Keratinocyte (primary cell): ENCODE results near the gene MSRB1. TPM values are rescaled to one million over a fixed set of nuclear protein-coding genes. Genes with fewer than 3 reads are reported as not detected.

Experiments
- DNase-seq: peaks from one replicate; pipeline ENCODE4 v3.0.0-alpha.2; 2011; ENCODE audit warnings: low read depth, missing footprints, low spot score
- FAIRE-seq: peaks from 2 replicates; lab custom pipeline; 2011; peaks lifted over from hg19 to GRCh38; lab: Jason Lieb, UNC
- H2AFZ ChIP-seq: 2 replicates; pipeline ENCODE4 v1.6.0; 2012; ENCODE audit warnings: low read length, control low read depth, inconsistent platforms; ENCODE audit not compliant: control insufficient read depth
- H3K27ac ChIP-seq: 2 replicates; pipeline ENCODE4 v1.5.1; 2011; ENCODE audit warnings: low read length; ENCODE audit not compliant: control insufficient read depth, insufficient read depth
- H3K27me3 ChIP-seq: 3 replicates; pipeline ENCODE4 v1.6.0; 2011; ENCODE audit warnings: low read length; ENCODE audit not compliant: control insufficient read depth, insufficient read depth; ENCODE audit errors: extremely low read depth
- H3K36me3 ChIP-seq, 2 experiments: 2 replicates in 1 of 2; 3 replicates in 1 of 2; pipeline ENCODE4 v1.5.1; 2011; ENCODE audit warnings: low read length in 2 of 2, mild to moderate bottlenecking in 1 of 2; ENCODE audit not compliant: control insufficient read depth in 2 of 2, insufficient read depth in 2 of 2; ENCODE audit errors: extremely low read depth in 1 of 2
- H3K4me1 ChIP-seq: 3 replicates; pipeline ENCODE4 v1.5.1; 2011; ENCODE audit warnings: low read length; ENCODE audit not compliant: control insufficient read depth, insufficient read depth; ENCODE audit errors: extremely low read depth
- H3K4me2 ChIP-seq: 3 replicates; pipeline ENCODE4 v1.6.0; 2011; ENCODE audit warnings: low read depth, low read length; ENCODE audit not compliant: control insufficient read depth, insufficient read depth; ENCODE audit errors: extremely low read depth
- H3K4me3 ChIP-seq, 3 experiments: fragments of 200-600 bp in 1 of 3; sonication (generic) in 1 of 3; 2 replicates in 2 of 3; 3 replicates in 1 of 3; pipeline ENCODE4 v1.5.1; 2011 to 2016; ENCODE audit warnings: low read length in 3 of 3, mild to moderate bottlenecking in 3 of 3, control low read depth in 2 of 3, inconsistent platforms in 1 of 3, low read depth in 1 of 3, mixed read lengths in 1 of 3, mixed run types in 1 of 3, moderate library complexity in 1 of 3; ENCODE audit not compliant: control insufficient read depth in 2 of 3, insufficient read depth in 2 of 3; ENCODE audit errors: extremely low read depth in 1 of 3
- H3K79me2 ChIP-seq: 2 replicates; pipeline ENCODE4 v1.6.0; 2012; ENCODE audit warnings: low read length; ENCODE audit not compliant: control insufficient read depth, insufficient read depth
- H3K9ac ChIP-seq: 3 replicates; pipeline ENCODE4 v1.6.0; 2011; ENCODE audit warnings: low read length; ENCODE audit not compliant: control insufficient read depth, insufficient read depth; ENCODE audit errors: extremely low read depth
- H3K9me1 ChIP-seq: 3 replicates; pipeline ENCODE4 v1.6.0; 2011; ENCODE audit warnings: low read length; ENCODE audit not compliant: control insufficient read depth, insufficient read depth; ENCODE audit errors: extremely low read depth
- H3K9me3 ChIP-seq: 2 replicates; pipeline ENCODE4 v1.5.1; 2012; ENCODE audit warnings: low read depth, low read length; ENCODE audit not compliant: control insufficient read depth
- H4K20me1 ChIP-seq: 3 replicates; pipeline ENCODE4 v1.6.0; 2011; ENCODE audit warnings: low read length; ENCODE audit not compliant: control insufficient read depth, insufficient read depth; ENCODE audit errors: extremely low read depth
- EZH2 ChIP-seq: IDR thresholded peaks from one replicate; pipeline ENCODE4 v1.6.1; 2012; ENCODE audit warnings: inconsistent platforms, mild to moderate bottlenecking, low read length, moderate library complexity
- dilution Hi-C: fragments of 300-500 bp; cut with MboI; formaldehyde crosslinking; loops from one replicate; pipeline ENCODE4 v1.7.0; 2020; ENCODE audit warnings: low sequenced_read_pairs; ENCODE audit not compliant: extremely low pct_ligation_motif_present
- polyA plus RNA-seq, 5 experiments: library from polyadenylated mRNA; depleted of rRNA in 3 of 5; stranded (reverse) in 3 of 5; stranded (forward) in 1 of 5; unstranded in 1 of 5; fragments of >200 nt; gene quantifications; 1 replicate in 1 of 5; 2 replicates in 3 of 5; 3 replicates in 1 of 5; pipeline versions ENCODE4 v1.2.1 to v1.2.3, GENCODE V29; 2011 to 2012; ENCODE audit warnings: missing spikeins in 2 of 5, low read depth in 1 of 5, low replicate concordance in 1 of 5
- TF ChIP-seq, protein P1 (sequence below), 3 experiments: IDR thresholded peaks in 1 of 3; conservative IDR thresholded peaks in 1 of 3; optimal IDR thresholded peaks in 1 of 3; 2 replicates in 2 of 3; 3 replicates in 1 of 3; pipeline versions ENCODE3 to v1.5.1; 2011; ENCODE audit warnings: low read length in 3 of 3, mild to moderate bottlenecking in 3 of 3, moderate library complexity in 2 of 3, control low read depth in 1 of 3, inconsistent platforms in 1 of 3; ENCODE audit not compliant: insufficient read depth in 2 of 3; ENCODE audit errors: extremely low read depth in 1 of 3

The MSRB1 gene
- polyA plus RNA-seq, 1 donor (not counting 4 experiments of a cell fraction or from before 2014, with no cell fraction given), result 25.2 TPM

DNA sequence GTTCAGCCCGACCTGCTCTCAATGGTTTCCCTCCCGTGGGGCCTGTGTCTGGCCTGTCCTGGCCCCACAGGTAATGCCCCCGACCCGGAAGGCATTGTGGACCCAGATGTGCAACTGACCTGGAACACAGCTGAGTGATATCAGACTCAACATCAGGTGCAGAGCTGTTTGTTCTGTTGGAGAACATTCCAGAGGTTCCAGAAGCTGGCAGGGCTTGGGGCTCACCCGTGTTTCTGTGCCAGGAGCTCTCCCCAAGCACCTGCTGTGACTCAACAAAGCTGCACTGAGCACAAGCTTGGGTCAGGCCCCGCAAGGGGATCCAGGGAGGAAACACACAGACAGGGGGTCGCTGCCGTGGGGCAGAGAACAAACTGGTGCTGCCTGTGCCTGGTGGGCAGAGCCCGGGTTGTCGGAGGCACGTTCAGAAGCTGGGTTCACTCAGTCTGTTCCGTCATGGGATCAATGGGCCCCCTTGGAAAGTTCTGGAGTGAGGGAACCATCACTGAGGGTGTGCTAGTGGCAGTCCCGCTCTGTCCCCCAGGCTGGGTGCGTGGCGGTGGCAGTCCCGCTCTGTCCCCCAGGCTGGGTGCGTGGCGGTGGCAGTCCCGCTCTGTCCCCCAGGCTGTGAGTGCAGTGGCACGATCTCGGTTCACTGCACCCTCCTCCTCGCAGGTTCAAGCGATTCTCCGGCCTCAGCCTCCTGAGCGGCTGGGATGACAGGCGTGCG lies 46.9 kb downstream of the MSRB1 start:
- dilution Hi-C loops, result no loop called here

DNA sequence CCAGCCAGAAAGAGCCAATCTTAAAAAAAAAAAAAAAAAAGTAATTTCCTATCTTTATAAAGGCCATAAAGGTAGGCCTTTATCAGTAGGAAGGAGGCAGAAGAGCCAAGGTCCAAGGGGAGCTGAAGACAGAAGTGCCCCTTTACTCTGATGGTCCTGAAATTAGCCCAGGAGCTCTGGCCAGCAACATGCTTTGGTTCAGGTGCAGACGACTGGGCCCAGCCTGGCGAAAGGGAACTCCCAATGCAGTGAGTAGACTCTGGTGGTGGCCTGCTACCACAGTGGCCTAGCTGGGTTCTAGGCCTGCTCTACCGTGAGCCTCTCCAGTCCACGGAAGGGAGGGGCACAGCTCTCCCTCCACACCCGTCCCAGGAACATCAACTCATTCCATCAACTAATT lies 47.9 kb downstream of the MSRB1 start:
- TF ChIP-seq, protein P1, sequence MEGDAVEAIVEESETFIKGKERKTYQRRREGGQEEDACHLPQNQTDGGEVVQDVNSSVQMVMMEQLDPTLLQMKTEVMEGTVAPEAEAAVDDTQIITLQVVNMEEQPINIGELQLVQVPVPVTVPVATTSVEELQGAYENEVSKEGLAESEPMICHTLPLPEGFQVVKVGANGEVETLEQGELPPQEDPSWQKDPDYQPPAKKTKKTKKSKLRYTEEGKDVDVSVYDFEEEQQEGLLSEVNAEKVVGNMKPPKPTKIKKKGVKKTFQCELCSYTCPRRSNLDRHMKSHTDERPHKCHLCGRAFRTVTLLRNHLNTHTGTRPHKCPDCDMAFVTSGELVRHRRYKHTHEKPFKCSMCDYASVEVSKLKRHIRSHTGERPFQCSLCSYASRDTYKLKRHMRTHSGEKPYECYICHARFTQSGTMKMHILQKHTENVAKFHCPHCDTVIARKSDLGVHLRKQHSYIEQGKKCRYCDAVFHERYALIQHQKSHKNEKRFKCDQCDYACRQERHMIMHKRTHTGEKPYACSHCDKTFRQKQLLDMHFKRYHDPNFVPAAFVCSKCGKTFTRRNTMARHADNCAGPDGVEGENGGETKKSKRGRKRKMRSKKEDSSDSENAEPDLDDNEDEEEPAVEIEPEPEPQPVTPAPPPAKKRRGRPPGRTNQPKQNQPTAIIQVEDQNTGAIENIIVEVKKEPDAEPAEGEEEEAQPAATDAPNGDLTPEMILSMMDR (optimal IDR thresholded peaks at IDR 0.05 in 1 of 3, IDR thresholded peaks at IDR 0.05 in 1 of 3, conservative IDR thresholded peaks at IDR 0.05 in 1 of 3; ENCODE audit: extremely low read depth in 1 of 3, insufficient read depth in 2 of 3, low read length in 3 of 3), result no peak
- TF ChIP-seq EZH2, result no peak

More for the DNA sequence above, 46.9 kb downstream of the MSRB1 start:
- no peak for DNase-seq
- Histone ChIP-seq H3K9me1 (no peaks in the 10 kb centered on the region), H3K4me1 (no peaks in the 10 kb centered on the region), H4K20me1 (no peaks in the 10 kb centered on the region), H3K9me3 (no peaks in the 10 kb centered on the region), H3K4me3 (no peak overlapping the region), H3K27me3 (peaks cover 48% of the 10 kb centered on the region), H3K9ac (no peak overlapping the region), H2AFZ (no peak overlapping the region), H3K4me2 (no peak overlapping the region), H3K36me3 (no peaks in the 10 kb centered on the region), H3K79me2 (no peaks in the 10 kb centered on the region), H3K27ac (no peak overlapping the region)
- peak; percentile 13 for FAIRE-seq
- TF ChIP-seq EZH2, result no peak
- TF ChIP-seq, protein P1 (optimal IDR thresholded peaks at IDR 0.05 in 1 of 3, IDR thresholded peaks at IDR 0.05 in 1 of 3, conservative IDR thresholded peaks at IDR 0.05 in 1 of 3; ENCODE audit: extremely low read depth in 1 of 3, insufficient read depth in 2 of 3, low read length in 3 of 3), result no peak

More for the DNA sequence above, 47.9 kb downstream of the MSRB1 start:
- Histone ChIP-seq H3K9me3 (no peaks in the 10 kb centered on the region), H4K20me1 (no peaks in the 10 kb centered on the region), H2AFZ (no peak overlapping the region), H3K79me2 (no peaks in the 10 kb centered on the region), H3K27me3 (peaks cover 49% of the 10 kb centered on the region), H3K4me3 (no peak overlapping the region), H3K4me1 (no peaks in the 10 kb centered on the region), H3K9ac (no peak overlapping the region), H3K4me2 (no peak overlapping the region), H3K36me3 (no peaks in the 10 kb centered on the region), H3K27ac (no peak overlapping the region), H3K9me1 (no peaks in the 10 kb centered on the region)
- FAIRE-seq (no peak), DNase-seq (no peak)
- dilution Hi-C loops, result no loop called here
